ENCODE measurements around the gene RARA. TPM values are rescaled to one million over a fixed set of nuclear protein-coding genes. Genes with fewer than 3 reads are reported as not detected.

RARA gene
- total RNA-seq, 6 experiments from 2014 or later, result 27.1 to 32.2 (median 28.8) TPM

- H3K27ac Mint-ChIP-seq, result peak overlapping the region; percentile 18; the same call in 1 of the 2 replicates
- no peak overlapping the region for H3K4me3 Mint-ChIP-seq
- TF ChIP-seq, protein P1, sequence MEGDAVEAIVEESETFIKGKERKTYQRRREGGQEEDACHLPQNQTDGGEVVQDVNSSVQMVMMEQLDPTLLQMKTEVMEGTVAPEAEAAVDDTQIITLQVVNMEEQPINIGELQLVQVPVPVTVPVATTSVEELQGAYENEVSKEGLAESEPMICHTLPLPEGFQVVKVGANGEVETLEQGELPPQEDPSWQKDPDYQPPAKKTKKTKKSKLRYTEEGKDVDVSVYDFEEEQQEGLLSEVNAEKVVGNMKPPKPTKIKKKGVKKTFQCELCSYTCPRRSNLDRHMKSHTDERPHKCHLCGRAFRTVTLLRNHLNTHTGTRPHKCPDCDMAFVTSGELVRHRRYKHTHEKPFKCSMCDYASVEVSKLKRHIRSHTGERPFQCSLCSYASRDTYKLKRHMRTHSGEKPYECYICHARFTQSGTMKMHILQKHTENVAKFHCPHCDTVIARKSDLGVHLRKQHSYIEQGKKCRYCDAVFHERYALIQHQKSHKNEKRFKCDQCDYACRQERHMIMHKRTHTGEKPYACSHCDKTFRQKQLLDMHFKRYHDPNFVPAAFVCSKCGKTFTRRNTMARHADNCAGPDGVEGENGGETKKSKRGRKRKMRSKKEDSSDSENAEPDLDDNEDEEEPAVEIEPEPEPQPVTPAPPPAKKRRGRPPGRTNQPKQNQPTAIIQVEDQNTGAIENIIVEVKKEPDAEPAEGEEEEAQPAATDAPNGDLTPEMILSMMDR (IDR thresholded peaks at IDR 0.05), result peak; percentile 84
- H3K36me3 Mint-ChIP-seq (ENCODE audit: low read depth), result peaks cover 26% of the 10 kb centered on the region; the same call in 1 of the 2 replicates
- H3K27me3 Mint-ChIP-seq (ENCODE audit: insufficient read depth), result no peaks in the 10 kb centered on the region
- DNase-seq, result peak; percentile 29
- H3K4me1 Mint-ChIP-seq (ENCODE audit: low read depth), result peaks cover 5% of the 10 kb centered on the region; the same call in 1 of the 2 replicates
- no peaks in the 10 kb centered on the region for H3K9me3 Mint-ChIP-seq
Observed at GRCh38 chr17:40399185-40399584, 90.2 kb downstream of the RARA start.

- Mint-ChIP-seq H3K9me3 (no peaks in the 10 kb centered on the region), H3K27me3 (ENCODE audit: insufficient read depth) (no peaks in the 10 kb centered on the region), H3K27ac (peak overlapping the region; percentile 36; the same call in 1 of the 2 replicates), H3K36me3 (ENCODE audit: low read depth) (peaks cover 31% of the 10 kb centered on the region; the same call in 1 of the 2 replicates), H3K4me3 (no peak overlapping the region), H3K4me1 (ENCODE audit: low read depth) (peaks cover 5% of the 10 kb centered on the region; the same call in 1 of the 2 replicates)
- DNase-seq, result no peak
- TF ChIP-seq, protein P1 (IDR thresholded peaks at IDR 0.05), result peak; percentile 8; the same call in 1 of the 2 replicates
Observed at GRCh38 chr17:40402668-40403067, 93.7 kb downstream of the RARA start.

DNA sequence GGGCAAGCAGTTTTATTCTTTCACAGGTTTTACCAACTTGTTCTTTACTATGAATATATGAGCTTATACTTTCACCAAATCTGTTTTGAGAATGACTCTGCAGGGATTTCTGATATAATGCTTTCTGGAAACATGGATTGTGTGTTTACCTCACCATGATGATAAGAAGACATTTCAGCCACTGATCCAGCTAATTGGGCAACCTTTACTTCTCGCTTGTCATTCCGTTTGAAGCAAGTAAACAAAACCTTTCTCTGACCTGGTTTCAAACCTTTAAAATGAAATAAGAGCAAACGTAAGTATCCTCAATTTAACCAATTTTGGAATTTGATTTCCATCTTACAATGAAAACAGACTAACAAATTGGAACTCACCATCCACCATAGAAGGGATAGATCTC, 95.0 kb downstream of the RARA start:
- TF ChIP-seq, protein P1 (IDR thresholded peaks at IDR 0.05), result no peak
- Mint-ChIP-seq H3K4me1 (ENCODE audit: low read depth) (peaks cover 5% of the 10 kb centered on the region; the same call in 1 of the 2 replicates), H3K9me3 (no peaks in the 10 kb centered on the region), H3K4me3 (no peak overlapping the region), H3K27ac (peak overlapping the region; percentile 32; the same call in 1 of the 2 replicates), H3K36me3 (ENCODE audit: low read depth) (peaks cover 31% of the 10 kb centered on the region; the same call in 1 of the 2 replicates), H3K27me3 (ENCODE audit: insufficient read depth) (no peaks in the 10 kb centered on the region)
- no peak for DNase-seq

Other genes starting within 250 kb of the RARA start
- 10 to 100 TPM; 29.3 to 33.7 (median 30.7) TPM for gene THRA, start 246.2 kb upstream of the RARA start, total RNA-seq (2021; fragmentation: NEBNext Ultra II Directional; extraction: Animal tissue kit (Norgen Biotek cat#: 25700))
- 10 to 100 TPM; 11.2 to 15.8 (median 15.1) TPM for gene NR1D1, start 208.6 kb upstream of the RARA start, total RNA-seq (2021; fragmentation: NEBNext Ultra II Directional; extraction: Animal tissue kit (Norgen Biotek cat#: 25700))
- gene MSL1, start 187.2 kb upstream of the RARA start, total RNA-seq (2021; fragmentation: NEBNext Ultra II Directional; extraction: Animal tissue kit (Norgen Biotek cat#: 25700)), result 10 to 100 TPM; 61.2 to 67.8 (median 65.5) TPM
- 10 to 100 TPM; 49.5 to 67.7 (median 62.0) TPM for gene CASC3, start 168.6 kb upstream of the RARA start, total RNA-seq (2021; fragmentation: NEBNext Ultra II Directional; extraction: Animal tissue kit (Norgen Biotek cat#: 25700))
- gene RAPGEFL1, start 131.7 kb upstream of the RARA start, total RNA-seq (2021; fragmentation: NEBNext Ultra II Directional; extraction: Animal tissue kit (Norgen Biotek cat#: 25700)), result 1 to 10 TPM; 1.5 to 2.2 (median 1.8) TPM
- gene WIPF2, start 89.9 kb upstream of the RARA start, total RNA-seq (2021; fragmentation: NEBNext Ultra II Directional; extraction: Animal tissue kit (Norgen Biotek cat#: 25700)), result 10 to 100 TPM; 24.8 to 33.5 (median 29.8) TPM
- gene CDC6, start 21.3 kb upstream of the RARA start, total RNA-seq (2021; fragmentation: NEBNext Ultra II Directional; extraction: Animal tissue kit (Norgen Biotek cat#: 25700)), result 10 to 100 TPM; 16.9 to 36.0 (median 31.5) TPM
- gene GJD3, start 55.6 kb downstream of the RARA start, total RNA-seq (2021; fragmentation: NEBNext Ultra II Directional; extraction: Animal tissue kit (Norgen Biotek cat#: 25700)), result 1 to 10 TPM in 2 of 6 experiments, under 1 TPM in 4; 0.36 to 1.4 (median 0.81) TPM
- gene TOP2A, start 108.7 kb downstream of the RARA start, total RNA-seq (2021; fragmentation: NEBNext Ultra II Directional; extraction: Animal tissue kit (Norgen Biotek cat#: 25700)), result 100 to 1,000 TPM in 5 of 6 experiments, 10 to 100 TPM in 1; 73.2 to 170 (median 150) TPM
- gene IGFBP4, start 134.3 kb downstream of the RARA start, total RNA-seq (2021; fragmentation: NEBNext Ultra II Directional; extraction: Animal tissue kit (Norgen Biotek cat#: 25700)), result 100 to 1,000 TPM; 575 to 816 (median 659) TPM
- gene TNS4, start 192.4 kb downstream of the RARA start, total RNA-seq (2021; fragmentation: NEBNext Ultra II Directional; extraction: Animal tissue kit (Norgen Biotek cat#: 25700)), result under 1 TPM in 1 of 6 experiments, not detected in 5; 0.17 TPM